ENCODE results near the gene ESRRA.

Gene ESRRA

GRCh38 chr11:64351136-64351631 is 45.9 kb downstream of the ESRRA start:
- no peak for DNase-seq (ENCODE audit: low read depth in 2 of 2)

GRCh38 chr11:64352099-64352994 is 47.0 kb downstream of the ESRRA start:
- no peak for DNase-seq (ENCODE audit: low read depth in 2 of 2)

GRCh38 chr11:64352995-64353714 is 47.8 kb downstream of the ESRRA start:
- no peak for DNase-seq (ENCODE audit: low read depth in 2 of 2)

- no peak for DNase-seq (ENCODE audit: low read depth in 2 of 2)
Measured at GRCh38 chr11:64353715-64354506, 48.6 kb downstream of the ESRRA start.

GRCh38 chr11:64355078-64355940 is 50.0 kb downstream of the ESRRA start:
- peak; percentile 59 to 62 for DNase-seq (ENCODE audit: low read depth in 2 of 2)

GRCh38 chr11:64356498-64357411 is 51.4 kb downstream of the ESRRA start:
- DNase-seq (ENCODE audit: low read depth in 2 of 2): no peak

GRCh38 chr11:64357446-64357845 is 52.1 kb downstream of the ESRRA start:
- no peak for DNase-seq (ENCODE audit: low read depth in 2 of 2)

GRCh38 chr11:64357904-64358535 is 52.7 kb downstream of the ESRRA start:
- no peak for DNase-seq (ENCODE audit: low read depth in 2 of 2)

- DNase-seq (ENCODE audit: low read depth in 2 of 2): no peak
Measured at GRCh38 chr11:64358536-64358906, 53.2 kb downstream of the ESRRA start.

- peak in 1 of 2 experiments; percentile 30 for DNase-seq (ENCODE audit: low read depth in 2 of 2)
Measured at GRCh38 chr11:64358907-64359711, 53.8 kb downstream of the ESRRA start, which contains the start of gene RPS6KA4. Gene RPS6KA4, plus strand, starts transcription at chr11:64359162. Its CDS starts 74 bp downstream, at chr11:64359236.

- DNase-seq (ENCODE audit: low read depth in 2 of 2): no peak
Measured at GRCh38 chr11:64359712-64360445, 54.6 kb downstream of the ESRRA start.

GRCh38 chr11:64360448-64360921 is 55.2 kb downstream of the ESRRA start:
- no peak for DNase-seq (ENCODE audit: low read depth in 2 of 2)

GRCh38 chr11:64361659-64362058 is 56.3 kb downstream of the ESRRA start:
- no peak for DNase-seq (ENCODE audit: low read depth in 2 of 2)

GRCh38 chr11:64362339-64362738 is 57.0 kb downstream of the ESRRA start:
- no peak for DNase-seq (ENCODE audit: low read depth in 2 of 2)

GRCh38 chr11:64364435-64364834 is 59.1 kb downstream of the ESRRA start:
- DNase-seq (ENCODE audit: low read depth in 2 of 2): no peak

GRCh38 chr11:64364911-64365310 is 59.6 kb downstream of the ESRRA start:
- no peak for DNase-seq (ENCODE audit: low read depth in 2 of 2)
